Neural cell (in vitro differentiated cells): ENCODE measurements around the gene DOCK10. TPM values are rescaled to one million over a fixed set of nuclear protein-coding genes. Genes with fewer than 3 reads are reported as not detected.
A peak's percentile ranks its signal among the peaks of the same experiment; 100 is the strongest.

ENCODE experiments used
- H2AFZ ChIP-seq: fragments of 200-600, 300-800 bp; sonication (generic), shearing (Covaris generic); 2 replicates; pipeline ENCODE4 v1.6.0; 2014; ENCODE audit warnings: low read depth, mild to moderate bottlenecking, antibody characterized with exemption, low read length, moderate library complexity
- H3F3A ChIP-seq: fragments of 200-600 bp; shearing (Covaris generic); 2 replicates; pipeline ENCODE4 v1.6.1; 2016; ENCODE audit warnings: mild to moderate bottlenecking, moderate library complexity, mixed read lengths, antibody characterized with exemption, low read length; ENCODE audit not compliant: insufficient read depth, poor library complexity, severe bottlenecking
- H3K27ac ChIP-seq: fragments of 200-600, 300-800 bp; sonication (generic), shearing (Covaris generic); 2 replicates; pipeline ENCODE4 v1.5.1; 2014; ENCODE audit warnings: mild to moderate bottlenecking, low read length, moderate library complexity
- H3K27me3 ChIP-seq: fragments of 300-800, 200-600 bp; sonication (generic), shearing (Covaris generic); 2 replicates; pipeline ENCODE4 v1.6.0; 2014; ENCODE audit warnings: mild to moderate bottlenecking, low read depth, low read length, moderate library complexity; ENCODE audit not compliant: insufficient read depth
- H3K36me3 ChIP-seq: fragments of 300-800, 200-600 bp; sonication (generic), shearing (Covaris generic); 2 replicates; pipeline ENCODE4 v1.5.1; 2014; ENCODE audit warnings: mild to moderate bottlenecking, antibody characterized with exemption, low read length, moderate library complexity; ENCODE audit not compliant: insufficient read depth
- H3K4me2 ChIP-seq: fragments of 300-800, 200-600 bp; sonication (generic), shearing (Covaris generic); 2 replicates; pipeline ENCODE4 v1.6.0; 2014; ENCODE audit warnings: mild to moderate bottlenecking, low read length
- H3K4me3 ChIP-seq: fragments of 300-800, 200-600 bp; sonication (generic), shearing (Covaris generic); 2 replicates; pipeline ENCODE4 v1.5.1; 2014; ENCODE audit warnings: mild to moderate bottlenecking, low read length, moderate library complexity
- H3K79me2 ChIP-seq: fragments of 200-600 bp; shearing (Covaris generic); replicated peaks from 2 replicates; pipeline ENCODE4 v1.6.0; 2014; ENCODE audit warnings: mild to moderate bottlenecking, low read length, moderate library complexity; ENCODE audit not compliant: insufficient read depth
- H3K9ac ChIP-seq: fragments of 300-800, 200-600 bp; sonication (generic), shearing (Covaris generic); 2 replicates; pipeline ENCODE4 v1.6.1; 2016; ENCODE audit warnings: mild to moderate bottlenecking, low read length, mixed read lengths
- H3K9me2 ChIP-seq: fragments of 200-600 bp; shearing (Covaris generic); 2 replicates; pipeline ENCODE4 v1.6.1; 2016; ENCODE audit warnings: mild to moderate bottlenecking, low read length, mixed read lengths; ENCODE audit not compliant: insufficient read depth
- H3K9me3 ChIP-seq: fragments of 200-600, 300-800 bp; sonication (generic), shearing (Covaris generic); 2 replicates; pipeline ENCODE4 v1.6.1; 2016; ENCODE audit warnings: mild to moderate bottlenecking, mixed run types, low read length, moderate library complexity, mixed read lengths
- H4K20me1 ChIP-seq: fragments of 200-600 bp; shearing (Covaris generic); 2 replicates; pipeline ENCODE4 v1.6.1; 2016; ENCODE audit warnings: mild to moderate bottlenecking, mixed run types; ENCODE audit not compliant: insufficient read depth
- CTCF ChIP-seq: fragments of 450-650 bp; IDR thresholded peaks from 2 replicates; pipeline ENCODE4 v1.5.1; 2014; ENCODE audit warnings: antibody characterized with exemption, mild to moderate bottlenecking, moderate library complexity; ENCODE audit not compliant: poor library complexity, severe bottlenecking
- EP300 ChIP-seq: fragments of 450-650 bp; conservative IDR thresholded peaks from 2 replicates; pipeline ENCODE4 v1.6.1; 2014; ENCODE audit warnings: antibody characterized with exemption, mild to moderate bottlenecking, moderate library complexity; ENCODE audit not compliant: poor library complexity, severe bottlenecking
- EZH2 ChIP-seq: fragments of 200-600, 300-800 bp; shearing (Covaris generic), sonication (generic); IDR thresholded peaks from 2 replicates; pipeline ENCODE4 v1.6.1; 2014; ENCODE audit warnings: antibody characterized with exemption, low read length, borderline replicate concordance, mild to moderate bottlenecking; ENCODE audit not compliant: insufficient read depth, poor library complexity, severe bottlenecking
- MXI1 ChIP-seq: fragments of 450-650 bp; conservative IDR thresholded peaks from 2 replicates; pipeline ENCODE4 v1.6.1; 2014; ENCODE audit warnings: antibody characterized with exemption, mild to moderate bottlenecking; ENCODE audit not compliant: poor library complexity, severe bottlenecking
- POLR2AphosphoS5 ChIP-seq: IDR thresholded peaks from 2 replicates; pipeline ENCODE4 v1.6.1; 2012
- RAD21 ChIP-seq: fragments of 450-650 bp; conservative IDR thresholded peaks from 2 replicates; pipeline ENCODE4 v1.6.1; 2014; ENCODE audit warnings: antibody characterized with exemption, mild to moderate bottlenecking, moderate library complexity
- SMC3 ChIP-seq: fragments of 450-650 bp; conservative IDR thresholded peaks from 2 replicates; pipeline ENCODE4 v1.6.1; 2014; ENCODE audit warnings: antibody characterized with exemption, mild to moderate bottlenecking, moderate library complexity; ENCODE audit not compliant: poor library complexity
- TAF1 ChIP-seq: IDR thresholded peaks from 2 replicates; pipeline ENCODE4 v1.6.1; 2012; ENCODE audit warnings: low read depth
- polyA plus RNA-seq: library from polyadenylated mRNA; depleted of rRNA; stranded (reverse); fragments of >200 nt; gene quantifications from 2 replicates; pipeline ENCODE4 v1.2.3, GENCODE V29; 2014
- TF ChIP-seq, protein P1 (sequence below): IDR thresholded peaks from 2 replicates; pipeline ENCODE4 v1.6.1; 2012; ENCODE audit warnings: borderline replicate concordance

The DOCK10 gene
- polyA plus RNA-seq, 1 donor from 2014 or later, result 0.37 TPM

DNA sequence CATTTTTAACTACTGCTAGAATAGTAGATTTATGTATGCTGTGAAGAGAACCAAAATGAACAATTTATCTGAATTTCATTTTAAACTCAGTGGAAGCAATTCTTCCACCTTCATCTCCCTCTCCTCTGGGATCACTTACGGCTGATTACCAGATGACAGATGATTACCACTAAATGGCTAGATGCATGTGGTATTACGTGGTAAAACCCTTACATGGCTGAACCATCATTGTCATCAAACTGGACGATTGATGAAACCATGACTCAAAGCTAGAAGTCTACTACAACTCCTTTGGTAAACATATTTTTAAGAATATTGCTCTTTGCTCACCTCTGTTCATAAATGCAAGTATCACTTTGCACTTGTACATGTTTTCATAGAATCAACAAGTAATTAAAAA is 48.5 kb upstream of the DOCK10 start:
- no peaks in the 10 kb centered on the region for H4K20me1 ChIP-seq
- no peaks in the 10 kb centered on the region for H3K9me2 ChIP-seq
- H3F3A ChIP-seq, result no peaks in the 10 kb centered on the region
- H3K9me3 ChIP-seq, result no peaks in the 10 kb centered on the region
- no peak overlapping the region for H3K9ac ChIP-seq
- no peaks in the 10 kb centered on the region for H3K36me3 ChIP-seq
- TF ChIP-seq RAD21 (no peak), EP300 (no peak), POLR2AphosphoS5 (no peak), MXI1 (no peak), TAF1 (no peak), SMC3 (no peak), EZH2 (no peak), CTCF (no peak)
- TF ChIP-seq, protein P1, sequence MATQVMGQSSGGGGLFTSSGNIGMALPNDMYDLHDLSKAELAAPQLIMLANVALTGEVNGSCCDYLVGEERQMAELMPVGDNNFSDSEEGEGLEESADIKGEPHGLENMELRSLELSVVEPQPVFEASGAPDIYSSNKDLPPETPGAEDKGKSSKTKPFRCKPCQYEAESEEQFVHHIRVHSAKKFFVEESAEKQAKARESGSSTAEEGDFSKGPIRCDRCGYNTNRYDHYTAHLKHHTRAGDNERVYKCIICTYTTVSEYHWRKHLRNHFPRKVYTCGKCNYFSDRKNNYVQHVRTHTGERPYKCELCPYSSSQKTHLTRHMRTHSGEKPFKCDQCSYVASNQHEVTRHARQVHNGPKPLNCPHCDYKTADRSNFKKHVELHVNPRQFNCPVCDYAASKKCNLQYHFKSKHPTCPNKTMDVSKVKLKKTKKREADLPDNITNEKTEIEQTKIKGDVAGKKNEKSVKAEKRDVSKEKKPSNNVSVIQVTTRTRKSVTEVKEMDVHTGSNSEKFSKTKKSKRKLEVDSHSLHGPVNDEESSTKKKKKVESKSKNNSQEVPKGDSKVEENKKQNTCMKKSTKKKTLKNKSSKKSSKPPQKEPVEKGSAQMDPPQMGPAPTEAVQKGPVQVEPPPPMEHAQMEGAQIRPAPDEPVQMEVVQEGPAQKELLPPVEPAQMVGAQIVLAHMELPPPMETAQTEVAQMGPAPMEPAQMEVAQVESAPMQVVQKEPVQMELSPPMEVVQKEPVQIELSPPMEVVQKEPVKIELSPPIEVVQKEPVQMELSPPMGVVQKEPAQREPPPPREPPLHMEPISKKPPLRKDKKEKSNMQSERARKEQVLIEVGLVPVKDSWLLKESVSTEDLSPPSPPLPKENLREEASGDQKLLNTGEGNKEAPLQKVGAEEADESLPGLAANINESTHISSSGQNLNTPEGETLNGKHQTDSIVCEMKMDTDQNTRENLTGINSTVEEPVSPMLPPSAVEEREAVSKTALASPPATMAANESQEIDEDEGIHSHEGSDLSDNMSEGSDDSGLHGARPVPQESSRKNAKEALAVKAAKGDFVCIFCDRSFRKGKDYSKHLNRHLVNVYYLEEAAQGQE, result no peak
- no peak overlapping the region for H3K4me2 ChIP-seq
- H3K27ac ChIP-seq, result no peak overlapping the region
- no peaks in the 10 kb centered on the region for H3K79me2 ChIP-seq
- no peaks in the 10 kb centered on the region for H3K27me3 ChIP-seq
- no peak overlapping the region for H2AFZ ChIP-seq
- no peak overlapping the region for H3K4me3 ChIP-seq

DNA sequence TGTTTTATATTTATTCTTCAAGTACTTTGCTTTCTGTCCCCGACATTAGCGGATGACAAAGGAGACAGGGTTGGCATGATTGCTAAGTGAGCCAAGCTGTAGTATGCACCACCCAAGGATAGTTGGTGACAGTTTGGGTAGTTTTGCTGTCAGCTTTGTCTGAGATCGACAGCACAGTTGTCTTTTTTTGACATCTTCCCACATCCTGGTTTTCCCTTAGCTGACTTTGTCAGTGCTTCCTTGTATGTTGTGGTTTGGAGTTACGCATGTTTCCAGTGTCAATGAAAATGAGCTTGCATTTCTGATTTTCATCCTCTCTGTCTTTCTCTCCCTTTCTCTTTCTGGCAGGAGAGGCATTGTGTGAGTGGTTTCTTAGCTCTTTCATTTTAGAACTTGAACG is 44.6 kb upstream of the DOCK10 start:
- TF ChIP-seq CTCF (no peak), POLR2AphosphoS5 (peak; percentile 83), TAF1 (no peak), RAD21 (no peak), SMC3 (no peak), EZH2 (no peak), EP300 (peak; percentile 98), MXI1 (no peak)
- TF ChIP-seq, protein P1, result peak; percentile 99
- no peaks in the 10 kb centered on the region for H3K27me3 ChIP-seq
- no peak overlapping the region for H3K9ac ChIP-seq
- no peaks in the 10 kb centered on the region for H3K79me2 ChIP-seq
- no peaks in the 10 kb centered on the region for H3F3A ChIP-seq
- no peak overlapping the region for H3K27ac ChIP-seq
- no peaks in the 10 kb centered on the region for H3K36me3 ChIP-seq
- H3K4me3 ChIP-seq, result no peak overlapping the region
- H3K9me3 ChIP-seq, result no peaks in the 10 kb centered on the region
- no peak overlapping the region for H3K4me2 ChIP-seq
- no peaks in the 10 kb centered on the region for H4K20me1 ChIP-seq
- H2AFZ ChIP-seq, result no peak overlapping the region
- H3K9me2 ChIP-seq, result no peaks in the 10 kb centered on the region
